B cell (primary cell): ENCODE results near the gene ICE2. TPM values are rescaled to one million over a fixed set of nuclear protein-coding genes. Genes with fewer than 3 reads are reported as not detected.

Source experiments
- ATAC-seq: fragments of 200-7000 bp; cut with Tn5 transposase; one replicate; pipeline ENCODE4 v1.10.0; 2021; ENCODE audit warnings: low read depth, mild to moderate bottlenecking, moderate number of reproducible peaks, moderate library complexity
- CTCF ChIA-PET: fragments of 350-600 bp; sonication (Branson Sonifier 250); formaldehyde crosslinking; loops from one replicate; lab custom pipeline; 2021; ENCODE audit warnings: antibody characterized with exemption, inconsistent platforms; lab: Charles Lee
- POLR2A ChIA-PET: fragments of 350-600 bp; sonication (Branson Sonifier 250); formaldehyde crosslinking; loops from one replicate; lab custom pipeline; 2021; ENCODE audit warnings: antibody characterized with exemption; lab: Charles Lee
- DNase-seq: peaks from one replicate; pipeline ENCODE4 v3.0.0; 2013
- H2AFZ ChIP-seq: 2 replicates; pipeline ENCODE4 v1.6.1; 2012; ENCODE audit warnings: mild to moderate bottlenecking, low read depth, low read length; ENCODE audit not compliant: insufficient read depth, poor library complexity, severe bottlenecking
- H3K27ac ChIP-seq, 2 donors: 1 replicate in 1 of 2; 2 replicates in 1 of 2; pipeline ENCODE4 v1.5.1; 2012 to 2013; ENCODE audit warnings: low read length in 2 of 2, mild to moderate bottlenecking in 2 of 2, moderate library complexity in 1 of 2
- H3K27me3 ChIP-seq, 4 experiments: fragments of 200-600 bp in 1 of 4; sonication (generic) in 1 of 4; replicated peaks in 1 of 4; 1 replicate in 2 of 4; 2 replicates in 2 of 4; pipeline versions ENCODE4 v1.6.1 to v1.7.0; 2013 to 2016; ENCODE audit warnings: low read length in 3 of 4, mild to moderate bottlenecking in 2 of 4, mixed read lengths in 1 of 4, moderate library complexity in 1 of 4; ENCODE audit not compliant: insufficient read depth in 4 of 4, control insufficient read depth in 3 of 4; ENCODE audit errors: control extremely low read depth in 1 of 4
- H3K36me3 ChIP-seq, 2 experiments: replicated peaks in 1 of 2; 1 replicate in 1 of 2; 2 replicates in 1 of 2; pipeline versions ENCODE4 v1.6.1 to v1.7.1; 2013; ENCODE audit warnings: low read length in 1 of 2; ENCODE audit not compliant: insufficient read depth in 2 of 2, control insufficient read depth in 1 of 2; ENCODE audit errors: control extremely low read depth in 1 of 2, extremely low read depth in 1 of 2
- H3K4me1 ChIP-seq, 2 donors: fragments of 200-600 bp in 1 of 2; sonication (generic) in 1 of 2; 1 replicate in 1 of 2; 2 replicates in 1 of 2; pipeline versions ENCODE4 v1.5.1 to v1.6.1; 2013 to 2017; ENCODE audit warnings: low read length in 2 of 2; ENCODE audit not compliant: control insufficient read depth in 2 of 2, insufficient read depth in 2 of 2
- H3K4me2 ChIP-seq: replicated peaks from 2 replicates; pipeline ENCODE3; 2012; ENCODE audit warnings: mild to moderate bottlenecking, low read depth, low read length; ENCODE audit not compliant: poor library complexity, severe bottlenecking
- H3K4me3 ChIP-seq, 5 experiments: fragments of 200-600 bp in 1 of 5; sonication (generic) in 1 of 5; 1 replicate in 3 of 5; 2 replicates in 2 of 5; pipeline versions ENCODE4 v1.5.1 to v1.7.0; 2011 to 2016; ENCODE audit warnings: low read length in 4 of 5, mild to moderate bottlenecking in 4 of 5, low read depth in 2 of 5, control low read depth in 1 of 5, moderate library complexity in 1 of 5; ENCODE audit not compliant: insufficient read depth in 1 of 5; ENCODE audit errors: control extremely low read depth in 1 of 5, extremely low read depth in 1 of 5
- H3K79me2 ChIP-seq: fragments of 200-600 bp; sonication (generic); one replicate; pipeline ENCODE4 v1.6.0; 2016; ENCODE audit warnings: low read length; ENCODE audit not compliant: control insufficient read depth, insufficient read depth
- H3K9ac ChIP-seq: fragments of 200-600 bp; sonication (generic); 2 replicates; pipeline ENCODE4 v1.6.1; 2017; ENCODE audit warnings: mild to moderate bottlenecking, low read length, moderate library complexity
- H3K9me3 ChIP-seq, 3 donors: one replicate each; pipeline versions ENCODE4 v1.6.1 to v1.7.1; 2013; ENCODE audit warnings: low read length in 2 of 3; ENCODE audit not compliant: control insufficient read depth in 2 of 3, insufficient read depth in 1 of 3; ENCODE audit errors: control extremely low read depth in 1 of 3
- H4K20me1 ChIP-seq: 2 replicates; pipeline ENCODE4 v1.6.0; 2012; ENCODE audit warnings: mild to moderate bottlenecking, low read length; ENCODE audit not compliant: insufficient read depth, control insufficient read depth, poor library complexity, severe bottlenecking
- H3K27ac Mint-ChIP-seq: one replicate; pipeline ENCODE4 v1.8.0; 2021; ENCODE audit warnings: mixed read lengths
- H3K27me3 Mint-ChIP-seq: one replicate; pipeline ENCODE4 v1.8.0; 2021; ENCODE audit warnings: mixed read lengths
- H3K4me1 Mint-ChIP-seq: one replicate; pipeline ENCODE4 v1.8.0; 2021; ENCODE audit warnings: mixed read lengths
- H3K4me3 Mint-ChIP-seq: one replicate; pipeline ENCODE4 v1.8.0; 2021; ENCODE audit warnings: mixed read lengths
- H3K9me3 Mint-ChIP-seq: one replicate; pipeline ENCODE4 v1.8.0; 2022; ENCODE audit warnings: mixed read lengths; ENCODE audit not compliant: insufficient read depth
- CTCF ChIP-seq: fragments of 200-600 bp; IDR thresholded peaks from one replicate; pipeline ENCODE4 v1.8.0; 2022; ENCODE audit warnings: antibody characterized with exemption, mild to moderate bottlenecking
- EZH2 ChIP-seq: IDR thresholded peaks from 2 replicates; pipeline ENCODE4 v1.6.1; 2012; ENCODE audit warnings: borderline replicate concordance, low read depth, mild to moderate bottlenecking, moderate library complexity, low read length; ENCODE audit not compliant: insufficient read depth, poor library complexity, severe bottlenecking
- WGBS: methylation state at CpG from one replicate; pipeline ENCODE4 v1.1.5; 2013; ENCODE audit warnings: missing lambda C conversion rate; ENCODE audit not compliant: insufficient coverage; 5-methylcytosine and 5-hydroxymethylcytosine counted together
- intact Hi-C: fragments of 100-400 bp; cut with micrococcal nuclease; formaldehyde crosslinking; loops from one replicate; pipeline ENCODE4 v1.10.0; 2022
- polyA plus RNA-seq: library from polyadenylated mRNA; depleted of rRNA; stranded (reverse); fragments of >200 nt; gene quantifications from 2 replicates; pipeline ENCODE4 v1.2.3, GENCODE V29; 2012
- total RNA-seq, 2 donors: library from RNA; stranded (reverse); fragments of 120-200 nt in 1 of 2; gene quantifications; 1 replicate in 1 of 2; 2 replicates in 1 of 2; pipeline versions ENCODE4 v1.2.3 to v1.2.4, GENCODE V29; 2013 to 2022

The ICE2 gene
- total and polyA plus RNA-seq, 2 donors (not counting 1 experiment from before 2014, with no cell fraction given) = 19.0 to 71.2 TPM

GRCh38 chr15:60399246-60399915 lies 79.6 kb downstream of the ICE2 start:
- H3K27ac ChIP-seq = no peak overlapping the region
- H4K20me1 ChIP-seq = peaks cover 5% of the 10 kb centered on the region
- ChIA-PET POLR2A (interaction anchor here (1.0 kb wide), 1 partner anchor 10 kb away, joined by 4 read pairs; no protein-coding TSS in a partner anchor), CTCF (interaction anchor here (1.3 to 1.4 kb wide), 2 partner anchors 11 to 23 kb away, joined by 3 to 6 read pairs; no protein-coding TSS in a partner anchor)
- no peaks in the 10 kb centered on the region for H3K27me3 ChIP-seq
- H3K4me2 ChIP-seq = peak overlapping the region; percentile 85
- intact Hi-C loops = loop anchor here (2.0 to 10.0 kb wide), 3 partner anchors 711 to 1625 kb away; partner anchors contain the start of genes BNIP2, MINDY2 and RNF111
- Mint-ChIP-seq H3K9me3 (no peaks in the 10 kb centered on the region), H3K27ac (peak overlapping the region; percentile 87), H3K27me3 (no peaks in the 10 kb centered on the region), H3K4me1 (peaks cover 30% of the 10 kb centered on the region), H3K4me3 (peak overlapping the region; percentile 85)
- ATAC-seq = no peak
- H3K9me3 ChIP-seq = no peaks in the 10 kb centered on the region
- no peak for DNase-seq
- peak overlapping the region; percentile 88 for H2AFZ ChIP-seq
- H3K79me2 ChIP-seq = peaks cover 12% of the 10 kb centered on the region
- H3K4me1 ChIP-seq = peaks cover 12 to 21% of the 10 kb centered on the region in 2 donors
- H3K4me3 ChIP-seq = peak overlapping the region in 2 of 5 experiments; percentile 80 to 82
- TF ChIP-seq CTCF (no peak), EZH2 (no peak)
- H3K9ac ChIP-seq = no peak overlapping the region
- WGBS = 80% methylated on average over 14 of the region's 21 CpGs
- peaks cover 0 to 7% of the 10 kb centered on the region in 2 experiments for H3K36me3 ChIP-seq
